HCT116 (cell line): ENCODE results near the gene NOL9. TPM values are rescaled to one million over a fixed set of nuclear protein-coding genes. Genes with fewer than 3 reads are reported as not detected.

Experiments used
- ATAC-seq: fragments of 200-7000 bp; cut with Tn5 transposase; 2 replicates; pipeline ENCODE4 v1.9.1; 2020; ENCODE audit warnings: mild to moderate bottlenecking, moderate library complexity
- BruUV-seq: library from RNA; stranded (reverse); fragments of 400-500 nt; replicated peaks from 2 replicates; lab custom pipeline; 2021; lab: Mats Ljungman, UMichigan
- CTCF ChIA-PET: fragments of 300-600 bp; sonication (Branson Sonifier 250); formaldehyde crosslinking; loops from one replicate; lab custom pipeline; 2021; ENCODE audit warnings: antibody characterized with exemption; lab: Charles Lee
- POLR2A ChIA-PET: fragments of 300-600, 350-600 bp; sonication (Branson Sonifier 250); formaldehyde crosslinking; loops from one replicate; lab custom pipeline; 2021; ENCODE audit warnings: antibody characterized with exemption; lab: Charles Lee
- RAD21 ChIA-PET, 2 experiments: fragments of 300-600 bp; sonication (Branson Sonifier 250); formaldehyde crosslinking; loops; one replicate each; lab custom pipeline; 2023; ENCODE audit warnings: low total read pairs in 2 of 2; ENCODE audit not compliant: uncharacterized antibody in 2 of 2, unreplicated experiment in 2 of 2, low non-redundant PET in 1 of 2; lab: Charles Lee
- DNase-seq: peaks from one replicate; pipeline ENCODE4 v3.0.0-alpha.2; 2010; ENCODE audit warnings: low read depth, low spot score
- H2AFZ ChIP-seq: fragments of 200-600 bp; shearing (Covaris generic), sonication (generic); 2 replicates; pipeline ENCODE4 v1.6.1; 2017; ENCODE audit warnings: low read depth, mixed run types, mixed read lengths, antibody characterized with exemption, low read length; ENCODE audit not compliant: poor library complexity, severe bottlenecking
- H3K27ac ChIP-seq: 2 replicates; pipeline ENCODE4 v1.5.1; 2012; ENCODE audit warnings: low read depth, low read length
- H3K27me3 ChIP-seq: fragments of 200-600 bp; sonication (generic); 2 replicates; pipeline ENCODE4 v1.6.1; 2016; ENCODE audit warnings: mixed run types, low read length, mixed read lengths; ENCODE audit not compliant: insufficient read depth
- H3K36me3 ChIP-seq, 2 experiments: fragments of 200-500 bp in 1 of 2; fragments of 200-600 bp in 1 of 2; sonication (Bioruptor generic) in 1 of 2; sonication (generic) in 1 of 2; 2 replicates each; pipeline versions ENCODE4 v1.5.1 to v1.6.1; 2014 to 2016; ENCODE audit warnings: low read length in 2 of 2, inconsistent platforms in 1 of 2, mixed read lengths in 1 of 2, mixed run types in 1 of 2; ENCODE audit not compliant: insufficient read depth in 2 of 2, control insufficient read depth in 1 of 2
- H3K4me1 ChIP-seq, 2 experiments: fragments of 200-600 bp in 1 of 2; sonication (generic) in 1 of 2; 2 replicates each; pipeline versions ENCODE4 v1.5.1 to v1.6.1; 2012 to 2017; ENCODE audit warnings: low read length in 2 of 2, inconsistent platforms in 1 of 2, mild to moderate bottlenecking in 1 of 2, mixed read lengths in 1 of 2, mixed run types in 1 of 2, moderate library complexity in 1 of 2; ENCODE audit not compliant: insufficient read depth in 2 of 2, control insufficient read depth in 1 of 2
- H3K4me2 ChIP-seq: fragments of 200-600 bp; sonication (generic); 2 replicates; pipeline ENCODE4 v1.6.1; 2017; ENCODE audit warnings: mixed run types, low read length, mixed read lengths
- H3K4me3 ChIP-seq, 2 experiments: fragments of 200-600 bp in 1 of 2; sonication (generic) in 1 of 2; replicated peaks in 1 of 2; 2 replicates each; pipeline ENCODE4 v1.5.1; 2011 to 2016; ENCODE audit warnings: low read length in 2 of 2, control low read depth in 1 of 2, low read depth in 1 of 2, mild to moderate bottlenecking in 1 of 2, mixed read lengths in 1 of 2, mixed run types in 1 of 2
- H3K79me2 ChIP-seq: fragments of 200-600 bp; sonication (generic); 2 replicates; pipeline ENCODE4 v1.6.1; 2017; ENCODE audit warnings: mild to moderate bottlenecking, mixed run types, low read length, moderate library complexity, mixed read lengths; ENCODE audit not compliant: insufficient read depth
- H3K9ac ChIP-seq: fragments of 200-600 bp; sonication (generic); 2 replicates; pipeline ENCODE4 v1.6.1; 2016; ENCODE audit warnings: low read length, mixed read lengths
- H3K9me2 ChIP-seq: fragments of 200-600 bp; sonication (generic), shearing (Covaris generic); 2 replicates; pipeline ENCODE4 v1.6.1; 2017; ENCODE audit warnings: mixed run types, mild to moderate bottlenecking, moderate library complexity; ENCODE audit not compliant: insufficient read depth
- H3K9me3 ChIP-seq, 2 experiments: fragments of 200-500 bp in 1 of 2; fragments of 200-600 bp in 1 of 2; sonication (Bioruptor generic) in 1 of 2; sonication (generic) in 1 of 2; 2 replicates each; pipeline ENCODE4 v1.6.1; 2014 to 2017; ENCODE audit warnings: low read length in 2 of 2, mixed read lengths in 2 of 2, inconsistent platforms in 1 of 2, low read depth in 1 of 2, mild to moderate bottlenecking in 1 of 2, mixed run types in 1 of 2, moderate library complexity in 1 of 2; ENCODE audit not compliant: control insufficient read depth in 1 of 2, insufficient read depth in 1 of 2
- H4K20me1 ChIP-seq: fragments of 200-600 bp; sonication (generic), shearing (Covaris generic); 2 replicates; pipeline ENCODE4 v1.6.1; 2017; ENCODE audit warnings: mixed run types, mild to moderate bottlenecking, moderate library complexity; ENCODE audit not compliant: insufficient read depth
- EGR1 ChIP-seq: IDR thresholded peaks from 2 replicates; pipeline ENCODE4 v1.6.1; 2012; ENCODE audit warnings: low read depth
- ELF1 ChIP-seq: IDR thresholded peaks from 2 replicates; pipeline ENCODE4 v1.6.1; 2012; ENCODE audit warnings: low read depth, borderline replicate concordance
- EZH2 ChIP-seq: fragments of 200-600 bp; sonication (generic); IDR thresholded peaks from 2 replicates; pipeline ENCODE4 v1.6.1; 2017; ENCODE audit warnings: antibody characterized with exemption, mixed run types
- EZH2phosphoT487 ChIP-seq: fragments of 200-600 bp; IDR thresholded peaks from 2 replicates; pipeline ENCODE4 v1.6.1; 2018; ENCODE audit warnings: antibody characterized with exemption, borderline replicate concordance
- RAD21 ChIP-seq: IDR thresholded peaks from 2 replicates; pipeline ENCODE4 v1.6.1; 2012; ENCODE audit warnings: low read depth, mild to moderate bottlenecking
- SIN3A ChIP-seq: IDR thresholded peaks from 2 replicates; pipeline ENCODE4 v1.6.1; 2012; ENCODE audit warnings: low read depth
- SP1 ChIP-seq: IDR thresholded peaks from 2 replicates; pipeline ENCODE4 v1.6.1; 2012; ENCODE audit warnings: low read depth
- TCF7L2 ChIP-seq: IDR thresholded peaks from 2 replicates; pipeline ENCODE4 v1.7.0; 2011; ENCODE audit warnings: borderline replicate concordance, inconsistent platforms; ENCODE audit not compliant: insufficient read depth, insufficient read length; ENCODE audit errors: extremely low read depth
- YY1 ChIP-seq: IDR thresholded peaks from 2 replicates; pipeline ENCODE4 v1.6.1; 2011; ENCODE audit warnings: low read length, low read depth, moderate library complexity, mild to moderate bottlenecking; ENCODE audit not compliant: insufficient replicate concordance; ENCODE audit errors: extremely low read depth
- ZFX ChIP-seq: fragments of 450-650 bp; IDR thresholded peaks from 2 replicates; pipeline ENCODE4 v1.6.1; 2017
- ZNF274 ChIP-seq: fragments of 200-500 bp; sonication (Bioruptor generic); IDR thresholded peaks from 2 replicates; pipeline ENCODE4 v1.6.1; 2014; ENCODE audit warnings: mild to moderate bottlenecking, low read depth, low read length, inconsistent platforms
- intact Hi-C: fragments of 100-400 bp; cut with micrococcal nuclease; formaldehyde crosslinking; loops from 2 replicates; pipeline ENCODE4 v1.10.0; 2022
- total RNA-seq: library from RNA; stranded (reverse); gene quantifications from one replicate; pipeline ENCODE4 v1.2.1, GENCODE V29; 2021; ENCODE audit not compliant: unreplicated experiment
- TF ChIP-seq, protein P1 (sequence below): IDR thresholded peaks from 2 replicates; pipeline ENCODE4 v1.6.1; 2012; ENCODE audit warnings: low read depth
- TF ChIP-seq, protein P2 (sequence below), 3 experiments: fragments of 200-600 bp in 1 of 3; sonication (generic) in 1 of 3; IDR thresholded peaks in 2 of 3; conservative IDR thresholded peaks in 1 of 3; 2 replicates each; pipeline ENCODE4 v1.5.1; 2012 to 2017; ENCODE audit warnings: low read depth in 2 of 3, low read length in 2 of 3, antibody characterized with exemption in 1 of 3, borderline replicate concordance in 1 of 3, control low read depth in 1 of 3, mild to moderate bottlenecking in 1 of 3, mixed read lengths in 1 of 3, mixed run types in 1 of 3, moderate library complexity in 1 of 3; ENCODE audit not compliant: insufficient read depth in 1 of 3
- TF ChIP-seq, protein P3 (sequence below): IDR thresholded peaks from 2 replicates; pipeline ENCODE4 v1.6.1; 2011; ENCODE audit warnings: mild to moderate bottlenecking, low read length, moderate library complexity; ENCODE audit not compliant: insufficient replicate concordance; ENCODE audit errors: extremely low read depth

Gene NOL9
- total RNA-seq, 1 experiment from 2014 or later = 46.4 TPM

DNA sequence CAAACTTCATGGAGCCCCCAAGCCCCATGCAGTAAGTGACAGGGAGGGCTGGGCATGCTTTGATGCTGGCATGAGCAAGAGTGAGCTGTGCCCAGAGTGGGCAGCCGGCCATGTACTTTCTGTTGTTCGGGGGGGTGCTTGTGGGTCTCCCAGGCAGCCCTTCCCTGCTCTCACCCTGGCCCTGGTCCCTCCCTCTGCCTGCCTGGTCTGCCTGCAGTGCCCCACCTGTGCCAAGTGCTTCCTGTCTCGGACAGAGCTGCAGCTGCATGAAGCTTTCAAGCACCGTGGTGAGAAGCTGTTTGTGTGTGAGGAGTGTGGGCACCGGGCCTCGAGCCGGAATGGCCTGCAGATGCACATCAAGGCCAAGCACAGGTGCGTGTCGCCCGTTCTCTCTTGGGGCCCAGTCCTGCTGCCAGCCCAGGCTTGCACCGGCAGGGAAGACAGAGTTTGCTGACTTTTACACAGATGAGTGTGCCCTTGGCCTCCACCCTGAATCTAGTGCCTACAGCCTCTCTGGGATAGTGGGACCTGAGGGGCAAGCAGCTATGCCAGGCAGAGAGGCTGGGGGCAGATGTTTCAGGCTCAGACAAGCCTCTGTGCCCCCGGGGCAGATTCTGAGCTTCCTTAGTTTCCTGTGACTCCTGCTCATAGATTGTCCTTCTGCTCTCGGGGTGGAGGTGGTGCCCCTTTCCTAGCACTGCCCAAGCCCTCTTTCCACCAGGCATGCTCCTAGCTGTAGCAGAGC lies 33.1 kb upstream of the NOL9 start:
- H3K27me3 ChIP-seq = no peaks in the 10 kb centered on the region
- H3K27ac ChIP-seq = no peak overlapping the region; the same call in 1 of the 2 replicates
- TF ChIP-seq TCF7L2 = no peak
- no peak for TF ChIP-seq EGR1
- no peak for TF ChIP-seq EZH2phosphoT487
- TF ChIP-seq ZNF274 = no peak
- TF ChIP-seq SIN3A = no peak
- no peak for TF ChIP-seq YY1
- TF ChIP-seq ELF1 = no peak
- TF ChIP-seq SP1 = no peak
- TF ChIP-seq, protein P1, sequence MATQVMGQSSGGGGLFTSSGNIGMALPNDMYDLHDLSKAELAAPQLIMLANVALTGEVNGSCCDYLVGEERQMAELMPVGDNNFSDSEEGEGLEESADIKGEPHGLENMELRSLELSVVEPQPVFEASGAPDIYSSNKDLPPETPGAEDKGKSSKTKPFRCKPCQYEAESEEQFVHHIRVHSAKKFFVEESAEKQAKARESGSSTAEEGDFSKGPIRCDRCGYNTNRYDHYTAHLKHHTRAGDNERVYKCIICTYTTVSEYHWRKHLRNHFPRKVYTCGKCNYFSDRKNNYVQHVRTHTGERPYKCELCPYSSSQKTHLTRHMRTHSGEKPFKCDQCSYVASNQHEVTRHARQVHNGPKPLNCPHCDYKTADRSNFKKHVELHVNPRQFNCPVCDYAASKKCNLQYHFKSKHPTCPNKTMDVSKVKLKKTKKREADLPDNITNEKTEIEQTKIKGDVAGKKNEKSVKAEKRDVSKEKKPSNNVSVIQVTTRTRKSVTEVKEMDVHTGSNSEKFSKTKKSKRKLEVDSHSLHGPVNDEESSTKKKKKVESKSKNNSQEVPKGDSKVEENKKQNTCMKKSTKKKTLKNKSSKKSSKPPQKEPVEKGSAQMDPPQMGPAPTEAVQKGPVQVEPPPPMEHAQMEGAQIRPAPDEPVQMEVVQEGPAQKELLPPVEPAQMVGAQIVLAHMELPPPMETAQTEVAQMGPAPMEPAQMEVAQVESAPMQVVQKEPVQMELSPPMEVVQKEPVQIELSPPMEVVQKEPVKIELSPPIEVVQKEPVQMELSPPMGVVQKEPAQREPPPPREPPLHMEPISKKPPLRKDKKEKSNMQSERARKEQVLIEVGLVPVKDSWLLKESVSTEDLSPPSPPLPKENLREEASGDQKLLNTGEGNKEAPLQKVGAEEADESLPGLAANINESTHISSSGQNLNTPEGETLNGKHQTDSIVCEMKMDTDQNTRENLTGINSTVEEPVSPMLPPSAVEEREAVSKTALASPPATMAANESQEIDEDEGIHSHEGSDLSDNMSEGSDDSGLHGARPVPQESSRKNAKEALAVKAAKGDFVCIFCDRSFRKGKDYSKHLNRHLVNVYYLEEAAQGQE = no peak
- TF ChIP-seq ZFX = no peak
- TF ChIP-seq, protein P2, sequence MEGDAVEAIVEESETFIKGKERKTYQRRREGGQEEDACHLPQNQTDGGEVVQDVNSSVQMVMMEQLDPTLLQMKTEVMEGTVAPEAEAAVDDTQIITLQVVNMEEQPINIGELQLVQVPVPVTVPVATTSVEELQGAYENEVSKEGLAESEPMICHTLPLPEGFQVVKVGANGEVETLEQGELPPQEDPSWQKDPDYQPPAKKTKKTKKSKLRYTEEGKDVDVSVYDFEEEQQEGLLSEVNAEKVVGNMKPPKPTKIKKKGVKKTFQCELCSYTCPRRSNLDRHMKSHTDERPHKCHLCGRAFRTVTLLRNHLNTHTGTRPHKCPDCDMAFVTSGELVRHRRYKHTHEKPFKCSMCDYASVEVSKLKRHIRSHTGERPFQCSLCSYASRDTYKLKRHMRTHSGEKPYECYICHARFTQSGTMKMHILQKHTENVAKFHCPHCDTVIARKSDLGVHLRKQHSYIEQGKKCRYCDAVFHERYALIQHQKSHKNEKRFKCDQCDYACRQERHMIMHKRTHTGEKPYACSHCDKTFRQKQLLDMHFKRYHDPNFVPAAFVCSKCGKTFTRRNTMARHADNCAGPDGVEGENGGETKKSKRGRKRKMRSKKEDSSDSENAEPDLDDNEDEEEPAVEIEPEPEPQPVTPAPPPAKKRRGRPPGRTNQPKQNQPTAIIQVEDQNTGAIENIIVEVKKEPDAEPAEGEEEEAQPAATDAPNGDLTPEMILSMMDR (IDR thresholded peaks at IDR 0.05 in 2 of 3, conservative IDR thresholded peaks at IDR 0.05 in 1 of 3; ENCODE audit: borderline replicate concordance in 1 of 3, insufficient read depth in 1 of 3, low read depth in 2 of 3, low read length in 2 of 3) = no peak
- no peak for TF ChIP-seq RAD21
- TF ChIP-seq, protein P3, sequence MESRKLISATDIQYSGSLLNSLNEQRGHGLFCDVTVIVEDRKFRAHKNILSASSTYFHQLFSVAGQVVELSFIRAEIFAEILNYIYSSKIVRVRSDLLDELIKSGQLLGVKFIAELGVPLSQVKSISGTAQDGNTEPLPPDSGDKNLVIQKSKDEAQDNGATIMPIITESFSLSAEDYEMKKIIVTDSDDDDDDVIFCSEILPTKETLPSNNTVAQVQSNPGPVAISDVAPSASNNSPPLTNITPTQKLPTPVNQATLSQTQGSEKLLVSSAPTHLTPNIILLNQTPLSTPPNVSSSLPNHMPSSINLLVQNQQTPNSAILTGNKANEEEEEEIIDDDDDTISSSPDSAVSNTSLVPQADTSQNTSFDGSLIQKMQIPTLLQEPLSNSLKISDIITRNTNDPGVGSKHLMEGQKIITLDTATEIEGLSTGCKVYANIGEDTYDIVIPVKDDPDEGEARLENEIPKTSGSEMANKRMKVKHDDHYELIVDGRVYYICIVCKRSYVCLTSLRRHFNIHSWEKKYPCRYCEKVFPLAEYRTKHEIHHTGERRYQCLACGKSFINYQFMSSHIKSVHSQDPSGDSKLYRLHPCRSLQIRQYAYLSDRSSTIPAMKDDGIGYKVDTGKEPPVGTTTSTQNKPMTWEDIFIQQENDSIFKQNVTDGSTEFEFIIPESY = no peak
- no peak for TF ChIP-seq EZH2
- ATAC-seq = no peak
- H3K4me1 ChIP-seq = no peaks in the 10 kb centered on the region
- intact Hi-C loops = no loop called here
- POLR2A ChIA-PET = no interaction called here
- H3K9me3 ChIP-seq = no peaks in the 10 kb centered on the region
- H3K9me2 ChIP-seq = no peaks in the 10 kb centered on the region
- no peak overlapping the region for H2AFZ ChIP-seq
- no peak for DNase-seq
- no peak overlapping the region for H3K9ac ChIP-seq
- RAD21 ChIA-PET = no interaction called here
- BruUV-seq = no TSS peak
- peaks cover 9 to 20% of the 10 kb centered on the region in 2 experiments; a peak in 3 of 4 replicates for H3K36me3 ChIP-seq
- H4K20me1 ChIP-seq = no peaks in the 10 kb centered on the region
- peaks cover 10% of the 10 kb centered on the region; the same call in 1 of the 2 replicates for H3K79me2 ChIP-seq
- no peak overlapping the region for H3K4me3 ChIP-seq
- no peak overlapping the region for H3K4me2 ChIP-seq
- CTCF ChIA-PET = no interaction called here
